HCT116 (cell line): Measurements from ENCODE around the gene TDRD7. TPM values are rescaled to one million over a fixed set of nuclear protein-coding genes. Genes with fewer than 3 reads are reported as not detected.

Source experiments
- ATAC-seq: fragments of 200-7000 bp; cut with Tn5 transposase; 2 replicates; pipeline ENCODE4 v1.9.1; 2020; ENCODE audit warnings: mild to moderate bottlenecking, moderate library complexity
- BruUV-seq: library from RNA; stranded (reverse); fragments of 400-500 nt; replicated peaks from 2 replicates; lab custom pipeline; 2021; lab: Mats Ljungman, UMichigan
- CTCF ChIA-PET: fragments of 300-600 bp; sonication (Branson Sonifier 250); formaldehyde crosslinking; loops from one replicate; lab custom pipeline; 2021; ENCODE audit warnings: antibody characterized with exemption; lab: Charles Lee
- POLR2A ChIA-PET: fragments of 300-600, 350-600 bp; sonication (Branson Sonifier 250); formaldehyde crosslinking; loops from one replicate; lab custom pipeline; 2021; ENCODE audit warnings: antibody characterized with exemption; lab: Charles Lee
- RAD21 ChIA-PET, 2 experiments: fragments of 300-600 bp; sonication (Branson Sonifier 250); formaldehyde crosslinking; loops; one replicate each; lab custom pipeline; 2023; ENCODE audit warnings: low total read pairs in 2 of 2; ENCODE audit not compliant: uncharacterized antibody in 2 of 2, unreplicated experiment in 2 of 2, low non-redundant PET in 1 of 2; lab: Charles Lee
- DNase-seq: peaks from one replicate; pipeline ENCODE4 v3.0.0-alpha.2; 2010; ENCODE audit warnings: low read depth, low spot score
- H2AFZ ChIP-seq: fragments of 200-600 bp; shearing (Covaris generic), sonication (generic); 2 replicates; pipeline ENCODE4 v1.6.1; 2017; ENCODE audit warnings: low read depth, mixed run types, mixed read lengths, antibody characterized with exemption, low read length; ENCODE audit not compliant: poor library complexity, severe bottlenecking
- H3K27ac ChIP-seq: 2 replicates; pipeline ENCODE4 v1.5.1; 2012; ENCODE audit warnings: low read depth, low read length
- H3K27me3 ChIP-seq: fragments of 200-600 bp; sonication (generic); 2 replicates; pipeline ENCODE4 v1.6.1; 2016; ENCODE audit warnings: mixed run types, low read length, mixed read lengths; ENCODE audit not compliant: insufficient read depth
- H3K36me3 ChIP-seq, 2 experiments: fragments of 200-500 bp in 1 of 2; fragments of 200-600 bp in 1 of 2; sonication (Bioruptor generic) in 1 of 2; sonication (generic) in 1 of 2; 2 replicates each; pipeline versions ENCODE4 v1.5.1 to v1.6.1; 2014 to 2016; ENCODE audit warnings: low read length in 2 of 2, inconsistent platforms in 1 of 2, mixed read lengths in 1 of 2, mixed run types in 1 of 2; ENCODE audit not compliant: insufficient read depth in 2 of 2, control insufficient read depth in 1 of 2
- H3K4me1 ChIP-seq, 2 experiments: fragments of 200-600 bp in 1 of 2; sonication (generic) in 1 of 2; 2 replicates each; pipeline versions ENCODE4 v1.5.1 to v1.6.1; 2012 to 2017; ENCODE audit warnings: low read length in 2 of 2, inconsistent platforms in 1 of 2, mild to moderate bottlenecking in 1 of 2, mixed read lengths in 1 of 2, mixed run types in 1 of 2, moderate library complexity in 1 of 2; ENCODE audit not compliant: insufficient read depth in 2 of 2, control insufficient read depth in 1 of 2
- H3K4me2 ChIP-seq: fragments of 200-600 bp; sonication (generic); 2 replicates; pipeline ENCODE4 v1.6.1; 2017; ENCODE audit warnings: mixed run types, low read length, mixed read lengths
- H3K4me3 ChIP-seq, 2 experiments: fragments of 200-600 bp in 1 of 2; sonication (generic) in 1 of 2; replicated peaks in 1 of 2; 2 replicates each; pipeline ENCODE4 v1.5.1; 2011 to 2016; ENCODE audit warnings: low read length in 2 of 2, control low read depth in 1 of 2, low read depth in 1 of 2, mild to moderate bottlenecking in 1 of 2, mixed read lengths in 1 of 2, mixed run types in 1 of 2
- H3K79me2 ChIP-seq: fragments of 200-600 bp; sonication (generic); 2 replicates; pipeline ENCODE4 v1.6.1; 2017; ENCODE audit warnings: mild to moderate bottlenecking, mixed run types, low read length, moderate library complexity, mixed read lengths; ENCODE audit not compliant: insufficient read depth
- H3K9ac ChIP-seq: fragments of 200-600 bp; sonication (generic); 2 replicates; pipeline ENCODE4 v1.6.1; 2016; ENCODE audit warnings: low read length, mixed read lengths
- H3K9me2 ChIP-seq: fragments of 200-600 bp; sonication (generic), shearing (Covaris generic); 2 replicates; pipeline ENCODE4 v1.6.1; 2017; ENCODE audit warnings: mixed run types, mild to moderate bottlenecking, moderate library complexity; ENCODE audit not compliant: insufficient read depth
- H3K9me3 ChIP-seq, 2 experiments: fragments of 200-500 bp in 1 of 2; fragments of 200-600 bp in 1 of 2; sonication (Bioruptor generic) in 1 of 2; sonication (generic) in 1 of 2; 2 replicates each; pipeline ENCODE4 v1.6.1; 2014 to 2017; ENCODE audit warnings: low read length in 2 of 2, mixed read lengths in 2 of 2, inconsistent platforms in 1 of 2, low read depth in 1 of 2, mild to moderate bottlenecking in 1 of 2, mixed run types in 1 of 2, moderate library complexity in 1 of 2; ENCODE audit not compliant: control insufficient read depth in 1 of 2, insufficient read depth in 1 of 2
- H4K20me1 ChIP-seq: fragments of 200-600 bp; sonication (generic), shearing (Covaris generic); 2 replicates; pipeline ENCODE4 v1.6.1; 2017; ENCODE audit warnings: mixed run types, mild to moderate bottlenecking, moderate library complexity; ENCODE audit not compliant: insufficient read depth
- ATF3 ChIP-seq: IDR thresholded peaks from 2 replicates; pipeline ENCODE4 v1.6.1; 2012
- CBX3 ChIP-seq: IDR thresholded peaks from 2 replicates; pipeline ENCODE4 v1.6.1; 2012; ENCODE audit warnings: low read depth
- EGR1 ChIP-seq: IDR thresholded peaks from 2 replicates; pipeline ENCODE4 v1.6.1; 2012; ENCODE audit warnings: low read depth
- ELF1 ChIP-seq: IDR thresholded peaks from 2 replicates; pipeline ENCODE4 v1.6.1; 2012; ENCODE audit warnings: low read depth, borderline replicate concordance
- EZH2phosphoT487 ChIP-seq: fragments of 200-600 bp; IDR thresholded peaks from 2 replicates; pipeline ENCODE4 v1.6.1; 2018; ENCODE audit warnings: antibody characterized with exemption, borderline replicate concordance
- FOSL1 ChIP-seq: IDR thresholded peaks from 2 replicates; pipeline ENCODE4 v1.6.1; 2012; ENCODE audit warnings: low read depth
- JUND ChIP-seq: IDR thresholded peaks from 2 replicates; pipeline ENCODE4 v1.6.1; 2012
- MAX ChIP-seq: IDR thresholded peaks from 2 replicates; pipeline ENCODE4 v1.6.1; 2012
- SIN3A ChIP-seq: IDR thresholded peaks from 2 replicates; pipeline ENCODE4 v1.6.1; 2012; ENCODE audit warnings: low read depth
- SP1 ChIP-seq: IDR thresholded peaks from 2 replicates; pipeline ENCODE4 v1.6.1; 2012; ENCODE audit warnings: low read depth
- YY1 ChIP-seq: IDR thresholded peaks from 2 replicates; pipeline ENCODE4 v1.6.1; 2011; ENCODE audit warnings: low read length, low read depth, moderate library complexity, mild to moderate bottlenecking; ENCODE audit not compliant: insufficient replicate concordance; ENCODE audit errors: extremely low read depth
- ZBTB33 ChIP-seq: IDR thresholded peaks from 2 replicates; pipeline ENCODE4 v1.6.1; 2011; ENCODE audit warnings: mild to moderate bottlenecking, low read length, moderate library complexity; ENCODE audit not compliant: insufficient replicate concordance; ENCODE audit errors: extremely low read depth
- ZNF274 ChIP-seq: fragments of 200-500 bp; sonication (Bioruptor generic); IDR thresholded peaks from 2 replicates; pipeline ENCODE4 v1.6.1; 2014; ENCODE audit warnings: mild to moderate bottlenecking, low read depth, low read length, inconsistent platforms
- intact Hi-C: fragments of 100-400 bp; cut with micrococcal nuclease; formaldehyde crosslinking; loops from 2 replicates; pipeline ENCODE4 v1.10.0; 2022
- total RNA-seq: library from RNA; stranded (reverse); gene quantifications from one replicate; pipeline ENCODE4 v1.2.1, GENCODE V29; 2021; ENCODE audit not compliant: unreplicated experiment

TDRD7 gene
- total RNA-seq, 1 experiment from 2014 or later, result 8.0 TPM

- no TSS peak for BruUV-seq
- POLR2A ChIA-PET, result no interaction called here
- Histone ChIP-seq H2AFZ (no peak overlapping the region), H3K4me2 (no peak overlapping the region), H3K36me3 (no peaks in the 10 kb centered on the region), H3K4me3 (no peak overlapping the region), H3K27ac (no peak overlapping the region), H4K20me1 (no peaks in the 10 kb centered on the region)
- CTCF ChIA-PET, result interaction anchor here (1.0 kb wide), 1 partner anchor 11 kb away, joined by 3 read pairs; no protein-coding TSS in a partner anchor
- ATAC-seq (no peak), DNase-seq (no peak)
- RAD21 ChIA-PET, result no interaction called here
- TF ChIP-seq SIN3A (no peak), MAX (no peak), JUND (no peak), ATF3 (no peak), EGR1 (no peak), EZH2phosphoT487 (no peak), ZBTB33 (no peak), ZNF274 (no peak), YY1 (no peak), SP1 (no peak), ELF1 (no peak), CBX3 (no peak), FOSL1 (no peak)
- TF ChIP-seq, all 23 proteins: peak for 0
- H3K4me1 ChIP-seq, result no peaks in the 10 kb centered on the region
- no peaks in the 10 kb centered on the region for H3K79me2 ChIP-seq
- no peaks in the 10 kb centered on the region for H3K9me2 ChIP-seq
- no peaks in the 10 kb centered on the region for H3K27me3 ChIP-seq
- H3K9ac ChIP-seq, result no peak overlapping the region
- intact Hi-C loops, result no loop called here
- no peaks in the 10 kb centered on the region for H3K9me3 ChIP-seq
Measured at GRCh38 chr9:97459326-97459725, 47.4 kb downstream of the TDRD7 start.
